HepG2 (cell line): Measurements from ENCODE around the gene EPC2. TPM values are rescaled to one million over a fixed set of nuclear protein-coding genes. Genes with fewer than 3 reads are reported as not detected.

ENCODE experiments used
- ATAC-seq: fragments of 200-7000 bp; cut with Tn5 transposase; 3 replicates; pipeline ENCODE4 v1.9.1; 2020; ENCODE audit warnings: mild to moderate bottlenecking, moderate library complexity
- BruUV-seq: library from RNA; stranded (reverse); fragments of 400-500 nt; replicated peaks from 2 replicates; lab custom pipeline; 2021; lab: Mats Ljungman, UMichigan
- CTCF ChIA-PET: fragments of 300-600 bp; formaldehyde crosslinking; extraction: SDS; loops from one replicate; lab custom pipeline; 2021; ENCODE audit warnings: low total read pairs, inconsistent platforms, low intra/inter-chr PET ratio; lab: Yijun Ruan, JAX
- POLR2A ChIA-PET: fragments of 350-600 bp; sonication (Branson Sonifier 250); formaldehyde crosslinking; loops from one replicate; lab custom pipeline; 2020; ENCODE audit warnings: antibody characterized with exemption, inconsistent platforms; lab: Yijun Ruan, JAX
- DNase-seq: peaks from one replicate; pipeline ENCODE4 v3.0.0-alpha.2; 2015; ENCODE audit warnings: low spot score
- FAIRE-seq: peaks from 3 replicates; lab custom pipeline; 2011; peaks lifted over from hg19 to GRCh38; lab: Jason Lieb, UNC
- H2AFZ ChIP-seq: one replicate; pipeline ENCODE4 v1.6.1; 2011; ENCODE audit warnings: low read length, inconsistent platforms
- H3K27ac ChIP-seq: fragments of 300-600 bp; 3 replicates; pipeline ENCODE4 v1.8.0; 2011; ENCODE audit warnings: mixed run types, mild to moderate bottlenecking, mixed read lengths, low read length, inconsistent platforms; ENCODE audit not compliant: insufficient read depth; ENCODE audit errors: extremely low read length
- H3K27me3 ChIP-seq, 2 experiments: fragments of 200-600 bp in 1 of 2; 2 replicates in 1 of 2; 3 replicates in 1 of 2; pipeline versions ENCODE4 v1.6.0 to v1.8.0; 2011; ENCODE audit warnings: low read length in 2 of 2, mild to moderate bottlenecking in 2 of 2, moderate library complexity in 2 of 2, inconsistent platforms in 1 of 2; ENCODE audit not compliant: insufficient read depth in 2 of 2, control insufficient read depth in 1 of 2
- H3K36me3 ChIP-seq, 2 experiments: fragments of 200-600 bp in 1 of 2; replicated peaks in 1 of 2; 2 replicates in 1 of 2; 3 replicates in 1 of 2; pipeline versions ENCODE4 v1.5.1 to v1.8.0; 2011; ENCODE audit warnings: low read length in 2 of 2, inconsistent platforms in 1 of 2; ENCODE audit not compliant: insufficient read depth in 2 of 2, control insufficient read depth in 1 of 2
- H3K4me1 ChIP-seq: 2 replicates; pipeline ENCODE4 v1.5.1; 2012; ENCODE audit warnings: low read length, inconsistent platforms; ENCODE audit not compliant: insufficient read depth
- H3K4me2 ChIP-seq: 2 replicates; pipeline ENCODE4 v1.6.0; 2011; ENCODE audit warnings: low read depth, low read length, inconsistent platforms
- H3K4me3 ChIP-seq, 3 experiments: fragments of 200-600 bp in 1 of 3; sonication (generic), shearing (Covaris generic) in 1 of 3; replicated peaks in 1 of 3; 2 replicates each; pipeline ENCODE4 v1.5.1; 2011 to 2016; ENCODE audit warnings: low read length in 3 of 3, inconsistent platforms in 2 of 3, low read depth in 2 of 3, mild to moderate bottlenecking in 2 of 3, control low read depth in 1 of 3, mixed read lengths in 1 of 3; ENCODE audit not compliant: insufficient read depth in 1 of 3
- H3K79me2 ChIP-seq: one replicate; pipeline ENCODE4 v1.6.1; 2011; ENCODE audit warnings: low read length, inconsistent platforms; ENCODE audit not compliant: insufficient read depth
- H3K9ac ChIP-seq: 2 replicates; pipeline ENCODE4 v1.6.0; 2011; ENCODE audit warnings: mild to moderate bottlenecking, low read depth, low read length, inconsistent platforms; ENCODE audit not compliant: insufficient read depth
- H3K9me3 ChIP-seq: 2 replicates; pipeline ENCODE4 v1.5.1; 2012; ENCODE audit warnings: mild to moderate bottlenecking, low read length
- H4K20me1 ChIP-seq: 2 replicates; pipeline ENCODE4 v1.6.0; 2011; ENCODE audit warnings: inconsistent platforms, mild to moderate bottlenecking, low read length, moderate library complexity; ENCODE audit not compliant: insufficient read depth
- CSRNP2 ChIP-seq: sonication (generic); formaldehyde crosslinking; conservative IDR thresholded peaks from 2 replicates; pipeline ENCODE4 v1.8.0; 2022; ENCODE audit warnings: low read depth, missing genetic modification reagents
- HOXD1 ChIP-seq: sonication (generic); formaldehyde crosslinking; IDR thresholded peaks from 2 replicates; pipeline ENCODE4 v1.5.0; 2020; ENCODE audit warnings: missing genetic modification reagents
- POLR2A ChIP-seq, 2 experiments: IDR thresholded peaks; 2 replicates each; pipeline ENCODE4 v1.6.1; 2011; ENCODE audit warnings: low read depth in 2 of 2, low read length in 2 of 2, mild to moderate bottlenecking in 1 of 2, moderate library complexity in 1 of 2; ENCODE audit not compliant: insufficient read depth in 1 of 2
- TFDP1 ChIP-seq: IDR thresholded peaks from 2 replicates; pipeline ENCODE4 v1.6.1; 2016; ENCODE audit warnings: missing compliant biosample characterization, missing genetic modification reagents, borderline replicate concordance
- ZNF232 ChIP-seq: sonication (generic); formaldehyde crosslinking; IDR thresholded peaks from 2 replicates; pipeline ENCODE4 v1.4.0; 2020; ENCODE audit warnings: missing genetic modification reagents, borderline replicate concordance
- WGBS: methylation state at CpG from one replicate; pipeline ENCODE4 v1.1.6; 2017; ENCODE audit warnings: low lambda C conversion rate; 5-methylcytosine and 5-hydroxymethylcytosine counted together
- in situ Hi-C: cut with HindIII; loops from 2 replicates; pipeline ENCODE4 v1.10.0; 2017; ENCODE audit warnings: low pct_unique_long_range_greater_than_20kb; ENCODE audit not compliant: extremely low pct_ligation_motif_present
- intact Hi-C: fragments of 100-400 bp; cut with micrococcal nuclease; formaldehyde crosslinking; loops from one replicate; pipeline ENCODE4 v1.10.0; 2022; ENCODE audit not compliant: unreplicated experiment
- polyA plus RNA-seq, 8 experiments: library from polyadenylated mRNA; depleted of rRNA in 3 of 8; stranded (reverse) in 7 of 8; unstranded in 1 of 8; fragments of >200 nt; fragmentation: Illumina TruSeq in 4 of 8; extraction: Trizol in 4 of 8; gene quantifications; 2 replicates each; pipeline versions ENCODE4 v1.2.1 to v1.2.3, GENCODE V29; 2011 to 2016; ENCODE audit warnings: low read depth in 4 of 8, missing spikeins in 1 of 8, mixed read lengths in 1 of 8; ENCODE audit not compliant: insufficient read depth in 1 of 8
- total RNA-seq, 5 experiments: library from RNA; depleted of rRNA; stranded (reverse); fragments of >200 nt; fragmentation: Illumina TruSeq; extraction: Trizol; gene quantifications; 2 replicates each; pipeline ENCODE4 v1.2.3, GENCODE V29; 2016; ENCODE audit warnings: low read depth in 1 of 5

Gene EPC2
- total and polyA plus RNA-seq, 2 of the 13 experiments (the other 11 are each of a cell fraction or from before 2014, with no cell fraction given): 20.5 to 22.0 TPM

- TF ChIP-seq CSRNP2 (no peak), POLR2A (IDR thresholded peaks at IDR 0.05; ENCODE audit: insufficient read depth in 1 of 2, low read depth in 2 of 2, low read length in 2 of 2) (no peak), HOXD1 (CRISPR knock-in tag) (no peak)
- TF ChIP-seq, all 625 proteins: peak for 0
Observed at GRCh38 chr2:148826791-148827190, 182.2 kb downstream of the EPC2 start (continued).

GRCh38 chr2:148828941-148829340 lies 184.4 kb downstream of the EPC2 start:
- TF ChIP-seq TFDP1 (CRISPR knock-in tag) (no peak), ZNF232 (CRISPR knock-in tag) (no peak)
- in situ Hi-C loops: no loop called here
- Histone ChIP-seq H2AFZ (no peak overlapping the region), H3K27ac (no peak overlapping the region), H3K4me3 (no peak overlapping the region), H3K27me3 (peaks cover 2 to 22% of the 10 kb centered on the region in 2 experiments; a peak in 3 of 5 replicates), H3K79me2 (no peaks in the 10 kb centered on the region), H3K9ac (no peak overlapping the region), H3K4me1 (no peaks in the 10 kb centered on the region), H3K9me3 (no peaks in the 10 kb centered on the region), H4K20me1 (no peaks in the 10 kb centered on the region), H3K36me3 (no peaks in the 10 kb centered on the region), H3K4me2 (no peak overlapping the region)
- WGBS: 6% methylated on average over 2 of the region's 2 CpGs
- FAIRE-seq: no peak
- intact Hi-C loops: no loop called here
- no TSS peak for BruUV-seq
- DNase-seq: no peak
- ChIA-PET CTCF (no interaction called here), POLR2A (no interaction called here)
- no peak for ATAC-seq
